UCSD-AML1 (cell line): ENCODE data around the gene SUCLG1.
"Not testable (repeated sequence)": the region's sequence is repeated elsewhere in the genome, so short reads cannot be mapped to it uniquely, and the experiment has no call there.

ENCODE experiments used
- DNase-seq: peaks from one replicate; lab custom pipeline; 2025; ENCODE audit not compliant: unreplicated experiment; lab: John Stamatoyannopoulos, UW

SUCLG1 gene

DNA sequence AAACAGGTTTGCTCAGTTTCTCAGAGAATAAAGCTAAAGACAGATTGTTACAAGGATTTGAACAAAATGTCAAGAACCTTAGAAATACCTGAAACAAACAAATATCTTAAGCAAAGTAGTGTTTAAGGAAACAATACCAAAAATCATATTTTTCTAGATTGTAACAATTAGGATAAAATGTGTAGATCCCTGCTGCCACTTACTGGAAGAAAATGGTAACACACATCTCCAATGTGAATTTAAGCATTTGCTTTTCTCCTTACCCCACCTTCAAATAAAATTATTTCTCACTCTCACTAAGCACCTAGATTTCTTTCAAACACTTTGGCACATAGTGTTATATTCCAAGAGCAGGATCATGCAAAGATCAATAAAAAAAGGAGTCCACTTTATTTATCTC is 34.9 kb downstream of the SUCLG1 start:
- no peak for DNase-seq

DNA sequence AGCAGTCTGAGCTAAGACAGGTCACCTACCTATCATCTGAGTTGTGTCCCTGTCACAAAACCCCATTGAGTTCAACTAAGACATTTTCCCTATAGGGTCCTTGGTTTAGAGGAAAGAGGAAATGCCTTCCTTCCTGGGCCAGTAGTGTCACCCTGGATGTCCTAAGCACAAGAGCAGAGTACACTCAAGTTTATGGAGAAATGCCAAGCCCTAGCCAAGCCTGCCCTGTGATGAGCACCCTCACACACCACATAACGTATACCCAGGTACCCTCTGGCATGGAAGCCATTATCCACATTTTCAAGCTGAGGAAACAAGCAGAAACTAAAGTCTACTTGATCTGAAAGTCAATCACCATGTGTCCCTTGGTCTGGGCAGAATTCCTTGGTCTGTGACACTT is 37.3 kb downstream of the SUCLG1 start:
- DNase-seq, result no peak

- DNase-seq, result no peak
Observed at GRCh38 chr2:84421197-84421596, 37.9 kb downstream of the SUCLG1 start.

GRCh38 chr2:84417453-84418145 is 41.5 kb downstream of the SUCLG1 start:
- DNase-seq, result no peak

GRCh38 chr2:84409531-84409930 is 49.5 kb downstream of the SUCLG1 start:
- no peak for DNase-seq

DNA sequence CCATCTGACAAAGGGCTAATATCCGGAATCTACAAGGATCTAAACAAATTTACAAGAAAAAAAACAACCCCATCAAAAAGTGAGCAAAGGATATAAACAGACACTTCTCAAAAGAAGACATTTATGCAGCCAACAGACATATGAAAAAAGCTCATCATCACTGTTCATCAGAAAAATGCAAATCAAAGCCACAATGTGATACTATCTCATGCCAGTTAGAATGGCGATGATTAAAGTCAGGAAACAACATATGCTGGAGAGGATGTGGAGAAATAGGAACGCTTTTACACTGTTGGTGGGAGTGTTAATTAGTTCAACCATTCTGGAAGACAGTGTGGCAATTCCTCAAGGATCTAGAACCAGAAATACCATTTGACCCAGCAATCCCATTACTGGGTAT is 57.0 kb downstream of the SUCLG1 start:
- DNase-seq, result not testable (repeated sequence)

DNA sequence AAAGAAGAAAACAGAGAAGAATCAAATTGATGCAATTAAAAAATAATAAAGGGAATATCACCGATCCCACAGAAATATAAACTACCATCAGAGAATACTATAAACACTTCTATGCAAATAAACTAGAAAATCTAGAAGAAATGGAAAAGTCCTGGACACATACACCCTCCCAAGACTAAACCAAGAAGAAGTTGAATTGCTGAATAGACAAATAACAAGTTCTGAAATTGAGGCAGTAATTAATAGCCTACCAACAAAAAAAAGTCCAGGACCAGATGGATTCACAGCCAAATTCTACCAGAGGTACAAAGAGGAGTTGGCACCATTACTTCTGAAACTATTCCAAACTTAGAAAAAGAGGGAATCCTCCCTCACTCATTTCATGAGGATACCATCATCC is 59.2 kb downstream of the SUCLG1 start:
- not testable (repeated sequence) for DNase-seq

- DNase-seq, result no peak
Observed at GRCh38 chr2:84395820-84396219, 63.3 kb downstream of the SUCLG1 start.

- no peak for DNase-seq
Observed at GRCh38 chr2:84394628-84395027, 64.5 kb downstream of the SUCLG1 start.

GRCh38 chr2:84393829-84394228 is 65.3 kb downstream of the SUCLG1 start:
- DNase-seq, result no peak

DNA sequence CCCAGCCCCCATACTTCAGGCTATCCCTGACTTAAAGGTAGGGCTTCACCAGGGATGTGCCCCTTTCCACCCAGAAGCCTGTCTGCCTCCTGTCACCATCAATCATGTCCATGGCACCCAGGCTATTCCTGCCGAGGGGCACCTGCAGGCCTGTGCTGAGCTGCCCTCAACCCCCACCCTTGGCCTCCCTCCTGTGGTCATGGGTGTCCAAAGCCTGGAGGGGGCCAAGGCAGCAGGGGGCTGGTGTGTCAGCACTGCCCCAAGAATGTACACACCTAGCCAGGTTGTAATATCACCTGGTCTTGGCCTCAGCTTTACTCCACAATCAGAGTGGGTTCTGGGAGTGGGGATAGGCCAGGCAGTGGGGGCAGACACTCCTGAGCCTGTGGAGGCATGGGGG is 69.3 kb downstream of the SUCLG1 start:
- DNase-seq, result no peak

- no peak for DNase-seq
Observed at GRCh38 chr2:84388921-84389490, 70.1 kb downstream of the SUCLG1 start.

DNA sequence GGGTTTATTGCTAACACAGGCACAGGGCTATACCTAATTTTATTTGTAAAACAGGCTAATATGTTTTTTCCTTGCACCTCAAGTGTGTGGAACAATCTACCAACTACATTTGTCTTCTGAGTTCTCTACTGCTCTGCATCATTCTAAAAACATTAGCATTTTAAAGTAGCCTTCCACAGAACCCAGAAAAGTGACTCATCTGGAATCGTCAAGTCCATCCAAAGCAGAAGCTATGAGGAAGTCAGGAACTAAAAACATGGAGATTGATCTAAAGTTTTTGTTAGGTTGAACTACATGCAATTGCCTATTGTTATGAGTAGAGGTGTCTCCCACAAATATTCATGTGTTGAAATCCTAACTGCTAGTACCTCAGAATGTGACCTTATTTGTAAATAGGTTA is 70.9 kb downstream of the SUCLG1 start:
- DNase-seq, result no peak

GRCh38 chr2:84386336-84387040 is 72.6 kb downstream of the SUCLG1 start:
- no peak for DNase-seq

- no peak for DNase-seq
Observed at GRCh38 chr2:84383271-84383670, 75.8 kb downstream of the SUCLG1 start.

- no peak for DNase-seq
Observed at GRCh38 chr2:84380875-84381274, 78.2 kb downstream of the SUCLG1 start.

- no peak for DNase-seq
Observed at GRCh38 chr2:84378960-84379359, 80.1 kb downstream of the SUCLG1 start.

- no peak for DNase-seq
Observed at GRCh38 chr2:84375020-84375419, 84.1 kb downstream of the SUCLG1 start.

DNA sequence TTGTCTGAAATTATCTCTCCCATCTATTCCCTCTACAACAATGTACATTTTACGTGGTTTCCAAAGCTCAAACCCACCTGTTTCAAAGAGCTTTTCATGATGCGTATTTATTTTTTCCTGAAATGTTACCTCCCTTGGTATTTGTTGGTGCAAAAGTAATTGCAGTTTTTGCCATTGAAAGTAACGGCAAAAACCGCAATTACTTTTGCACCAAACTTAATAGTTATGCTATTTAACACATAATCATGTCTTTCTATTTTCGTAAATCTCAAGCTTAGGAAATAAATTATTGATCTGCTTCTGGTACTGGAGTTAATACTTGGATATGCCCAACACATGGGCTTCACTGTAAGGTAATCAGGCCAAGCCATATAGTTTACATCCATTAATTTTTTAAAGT is 85.2 kb downstream of the SUCLG1 start:
- no peak for DNase-seq
